Activated CD8-positive, alpha-beta memory T cell treated with anti-CD3 and anti-CD28 coated beads, Interleukin-2, amount 50 U/mL, for 24 hours (primary cell): ENCODE results near the gene MBD3L3.
"Not testable (repeated sequence)": the region's sequence is repeated elsewhere in the genome, so short reads cannot be mapped to it uniquely, and the experiment has no call there.

Source experiments
- DNase-seq: peaks from one replicate; pipeline ENCODE4 v3.0.0-alpha.2; 2020; ENCODE audit errors: extremely low read depth

MBD3L3 gene

GRCh38 chr19:7063764-7064418 is 5.4 kb upstream of the MBD3L3 start:
- no peak for DNase-seq

- no peak for DNase-seq
Measured at GRCh38 chr19:7063339-7063738, 4.9 kb upstream of the MBD3L3 start.

GRCh38 chr19:7059977-7060376 is 1.5 kb upstream of the MBD3L3 start:
- DNase-seq: not testable (repeated sequence)

- DNase-seq: not testable (repeated sequence)
Measured at GRCh38 chr19:7056371-7056770, 2.1 kb downstream of the MBD3L3 start.

- DNase-seq: not testable (repeated sequence)
Measured at GRCh38 chr19:7055679-7056078, 2.8 kb downstream of the MBD3L3 start.

GRCh38 chr19:7054635-7055368 is 3.7 kb downstream of the MBD3L3 start:
- not testable (repeated sequence) for DNase-seq

- DNase-seq: not testable (repeated sequence)
Measured at GRCh38 chr19:7052896-7053295, 5.6 kb downstream of the MBD3L3 start.

- not testable (repeated sequence) for DNase-seq
Measured at GRCh38 chr19:7051421-7051820, 7.1 kb downstream of the MBD3L3 start.

GRCh38 chr19:7049021-7049420 is 9.5 kb downstream of the MBD3L3 start, which contains the start of gene MBD3L2:
TSS of gene MBD3L2 (plus strand) at chr19:7049321. CDS start at chr19:7049374, 53 bp downstream.
- not testable (repeated sequence) for DNase-seq

GRCh38 chr19:7041563-7041962 is 16.9 kb downstream of the MBD3L3 start:
- DNase-seq: not testable (repeated sequence)

- not testable (repeated sequence) for DNase-seq
Measured at GRCh38 chr19:7040079-7040478, 18.4 kb downstream of the MBD3L3 start, which contains the start of gene MBD3L4. TSS of gene MBD3L4 (minus strand) at chr19:7040179. CDS start at chr19:7040144, 35 bp downstream.

- not testable (repeated sequence) for DNase-seq
Measured at GRCh38 chr19:7030278-7030677, 28.2 kb downstream of the MBD3L3 start, which contains the start of gene MBD3L5. TSS of gene MBD3L5 (plus strand) at chr19:7030578. CDS start at chr19:7030612, 34 bp downstream.

GRCh38 chr19:7028790-7029189 is 29.7 kb downstream of the MBD3L3 start:
- DNase-seq: not testable (repeated sequence)

GRCh38 chr19:7021331-7021730 is 37.1 kb downstream of the MBD3L3 start, which contains the start of gene MBD3L2B:
TSS of gene MBD3L2B (minus strand) at chr19:7021431. CDS start at chr19:7021397, 34 bp downstream.
- not testable (repeated sequence) for DNase-seq

- no peak for DNase-seq
Measured at GRCh38 chr19:7018828-7019227, 39.6 kb downstream of the MBD3L3 start.

GRCh38 chr19:7013678-7014077 is 44.8 kb downstream of the MBD3L3 start:
- no peak for DNase-seq

- DNase-seq: no peak
Measured at GRCh38 chr19:7010722-7011593, 47.5 kb downstream of the MBD3L3 start.

- no peak for DNase-seq
Measured at GRCh38 chr19:7007859-7008258, 50.6 kb downstream of the MBD3L3 start.
